Stimulated activated CD4-positive, alpha-beta T cell treated with anti-CD3 and anti-CD28 coated beads, Interleukin-12 subunit alpha, Interleukin-12 subunit beta, amount 100 ng/mL, for 4 hours (primary cell): ENCODE data around the gene S1PR1.

Experiments used
- DNase-seq: peaks from one replicate; pipeline ENCODE4 v3.0.0-alpha.2; 2020

S1PR1 gene

GRCh38 chr1:101282314-101283038 is 45.7 kb downstream of the S1PR1 start:
- no peak for DNase-seq

DNA sequence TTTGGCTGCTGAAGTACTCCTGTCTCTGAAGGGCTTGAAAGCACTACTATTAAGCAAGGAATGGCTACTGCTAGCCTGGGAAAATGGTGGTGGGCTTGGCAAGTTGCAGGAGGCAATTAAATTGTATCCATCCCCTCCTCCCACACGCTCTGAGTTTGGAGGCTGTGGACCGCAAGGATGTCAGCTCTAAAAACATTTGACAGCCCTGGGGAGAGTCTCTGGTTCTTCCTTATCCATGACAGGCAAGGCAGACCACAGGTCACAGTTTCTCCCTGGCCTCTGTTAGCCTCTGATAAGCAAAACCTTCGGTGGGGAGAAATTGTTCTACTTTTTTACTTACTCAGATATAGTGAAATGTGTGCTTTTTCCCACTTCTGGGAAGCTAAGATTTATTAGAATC is 46.6 kb downstream of the S1PR1 start:
- DNase-seq = no peak

DNA sequence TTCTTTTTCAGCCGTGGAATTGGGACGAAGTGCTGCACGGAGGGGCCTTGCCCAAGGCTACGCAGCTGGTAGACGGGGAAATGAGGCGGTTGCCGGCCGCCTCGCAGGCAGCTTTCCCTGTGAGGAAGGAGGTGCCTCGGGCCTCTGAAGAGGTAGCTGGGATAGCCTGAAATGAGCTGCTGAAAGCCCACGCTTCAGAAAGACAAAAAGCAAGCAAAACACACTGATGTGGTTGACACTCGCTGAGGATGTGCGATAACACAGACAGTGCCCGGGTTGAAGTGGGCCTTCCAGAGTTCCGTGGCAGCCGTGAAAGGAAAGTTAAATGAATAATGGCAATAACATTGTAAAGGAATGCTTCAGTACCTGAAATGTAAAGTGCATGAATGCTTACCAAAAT is 47.2 kb downstream of the S1PR1 start:
- peak; percentile 32 for DNase-seq

DNA sequence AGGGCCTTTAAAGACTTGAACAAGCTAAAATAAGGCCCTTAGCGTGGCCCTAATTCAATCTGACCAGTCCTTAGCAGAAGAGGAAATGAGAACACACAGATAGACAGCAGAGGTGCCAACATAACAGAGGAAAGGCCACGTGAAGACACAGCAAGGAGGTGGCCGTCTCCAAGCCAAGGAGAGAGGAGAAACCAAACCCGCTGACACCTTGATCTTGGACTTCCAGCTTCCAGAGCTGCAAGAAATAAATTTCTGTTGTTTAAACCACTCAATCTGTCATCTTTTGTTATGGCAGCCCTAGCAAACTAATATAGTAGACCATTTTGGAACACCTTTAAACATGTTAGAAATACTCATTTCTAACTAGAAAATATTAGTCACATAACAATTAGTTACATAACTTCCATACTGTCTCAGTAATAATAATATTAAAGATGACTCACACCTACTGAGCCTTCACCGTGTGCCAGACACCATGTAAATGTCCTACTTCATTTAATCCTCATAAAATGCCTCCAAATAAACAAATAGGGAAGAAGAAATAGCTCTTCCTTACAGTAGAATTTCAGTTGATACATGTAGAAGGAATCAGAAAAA is 47.9 kb downstream of the S1PR1 start:
- DNase-seq = no peak

DNA sequence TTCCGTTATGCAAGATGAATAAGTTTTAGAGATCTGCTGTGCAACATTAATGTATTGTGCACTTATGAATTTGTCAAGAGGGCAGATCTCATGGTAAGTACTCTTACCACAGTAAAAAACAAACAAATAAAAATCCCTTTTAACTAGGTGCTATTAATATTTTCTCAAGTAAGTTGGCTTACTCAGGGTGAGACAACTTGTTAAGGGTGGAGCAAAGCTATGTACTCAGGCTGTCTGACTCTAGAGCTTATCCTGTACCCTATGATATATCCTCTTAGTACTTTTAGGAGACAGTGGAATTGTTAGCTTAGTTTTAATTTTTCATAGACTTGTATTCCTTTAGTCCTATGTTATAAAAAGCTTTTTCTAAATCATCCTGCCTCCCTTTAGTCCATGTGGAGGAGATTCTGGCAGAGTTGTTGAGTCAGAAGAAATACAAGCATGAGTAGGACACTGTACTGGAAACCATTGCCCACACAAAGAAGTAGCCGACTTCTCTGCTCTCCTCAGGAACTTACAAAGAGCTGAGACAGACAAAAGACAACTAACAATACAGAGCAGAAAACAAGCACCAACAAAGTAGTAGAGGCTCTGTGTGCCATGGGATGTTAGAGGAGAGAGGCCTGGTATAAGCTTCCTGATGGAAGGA is 49.2 kb downstream of the S1PR1 start:
- no peak for DNase-seq

DNA sequence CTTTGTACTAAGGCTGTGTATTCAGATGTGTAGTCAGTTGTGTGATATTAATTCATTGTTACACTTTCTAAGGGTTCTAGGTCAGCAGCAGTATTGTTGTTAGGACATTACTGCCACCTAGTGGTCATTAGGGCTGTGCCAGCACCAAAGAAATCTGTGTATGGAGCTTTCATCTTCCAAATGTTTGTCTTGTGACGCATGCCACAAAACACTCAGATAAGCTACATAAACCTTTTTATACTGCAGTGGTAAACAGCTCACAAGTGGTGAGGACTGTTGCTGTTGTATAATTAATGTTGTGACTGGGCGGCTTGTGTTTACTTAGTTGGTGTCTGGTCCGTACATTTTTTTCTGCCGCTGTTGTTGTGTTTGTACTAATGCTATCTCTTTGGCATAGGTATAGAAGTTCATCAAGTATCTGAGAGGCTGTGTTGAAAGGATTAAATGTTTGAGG is 51.7 kb downstream of the S1PR1 start:
- peak; percentile 46 for DNase-seq

- no peak for DNase-seq
These were observed 53.5 kb downstream of the S1PR1 start for GRCh38 chr1:101290119-101290921.
